DOHH2 (cell line): ENCODE measurements around the gene TSG101.

Experiments
- EZH2phosphoT487 ChIP-seq: fragments of 200-600 bp; sonication (generic); IDR thresholded peaks from 2 replicates; pipeline ENCODE4 v1.6.1; 2017; ENCODE audit warnings: borderline replicate concordance, mild to moderate bottlenecking, antibody characterized with exemption, low read length, moderate library complexity, mixed read lengths
- TF ChIP-seq, protein P1 (sequence below): fragments of 200-600 bp; sonication (generic); IDR thresholded peaks from one replicate; pipeline ENCODE4 v1.5.1; 2014; ENCODE audit warnings: antibody characterized with exemption, mild to moderate bottlenecking, low read depth, low read length; ENCODE audit not compliant: poor library complexity, severe bottlenecking

GRCh38 chr11:18524248-18524647 is 2.5 kb downstream of the TSG101 start:
- TF ChIP-seq, protein P1, sequence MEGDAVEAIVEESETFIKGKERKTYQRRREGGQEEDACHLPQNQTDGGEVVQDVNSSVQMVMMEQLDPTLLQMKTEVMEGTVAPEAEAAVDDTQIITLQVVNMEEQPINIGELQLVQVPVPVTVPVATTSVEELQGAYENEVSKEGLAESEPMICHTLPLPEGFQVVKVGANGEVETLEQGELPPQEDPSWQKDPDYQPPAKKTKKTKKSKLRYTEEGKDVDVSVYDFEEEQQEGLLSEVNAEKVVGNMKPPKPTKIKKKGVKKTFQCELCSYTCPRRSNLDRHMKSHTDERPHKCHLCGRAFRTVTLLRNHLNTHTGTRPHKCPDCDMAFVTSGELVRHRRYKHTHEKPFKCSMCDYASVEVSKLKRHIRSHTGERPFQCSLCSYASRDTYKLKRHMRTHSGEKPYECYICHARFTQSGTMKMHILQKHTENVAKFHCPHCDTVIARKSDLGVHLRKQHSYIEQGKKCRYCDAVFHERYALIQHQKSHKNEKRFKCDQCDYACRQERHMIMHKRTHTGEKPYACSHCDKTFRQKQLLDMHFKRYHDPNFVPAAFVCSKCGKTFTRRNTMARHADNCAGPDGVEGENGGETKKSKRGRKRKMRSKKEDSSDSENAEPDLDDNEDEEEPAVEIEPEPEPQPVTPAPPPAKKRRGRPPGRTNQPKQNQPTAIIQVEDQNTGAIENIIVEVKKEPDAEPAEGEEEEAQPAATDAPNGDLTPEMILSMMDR = no peak
- TF ChIP-seq EZH2phosphoT487 = no peak
